Keratinocyte (primary cell): ENCODE results near the gene MTNR1B. TPM values are rescaled to one million over a fixed set of nuclear protein-coding genes. Genes with fewer than 3 reads are reported as not detected.

ENCODE experiments used
- DNase-seq: peaks from one replicate; pipeline ENCODE4 v3.0.0-alpha.2; 2011; ENCODE audit warnings: low read depth, missing footprints, low spot score
- FAIRE-seq: peaks from 2 replicates; lab custom pipeline; 2011; peaks lifted over from hg19 to GRCh38; lab: Jason Lieb, UNC
- H2AFZ ChIP-seq: 2 replicates; pipeline ENCODE4 v1.6.0; 2012; ENCODE audit warnings: low read length, control low read depth, inconsistent platforms; ENCODE audit not compliant: control insufficient read depth
- H3K27ac ChIP-seq: 2 replicates; pipeline ENCODE4 v1.5.1; 2011; ENCODE audit warnings: low read length; ENCODE audit not compliant: control insufficient read depth, insufficient read depth
- H3K27me3 ChIP-seq: 3 replicates; pipeline ENCODE4 v1.6.0; 2011; ENCODE audit warnings: low read length; ENCODE audit not compliant: control insufficient read depth, insufficient read depth; ENCODE audit errors: extremely low read depth
- H3K36me3 ChIP-seq, 2 experiments: 2 replicates in 1 of 2; 3 replicates in 1 of 2; pipeline ENCODE4 v1.5.1; 2011; ENCODE audit warnings: low read length in 2 of 2, mild to moderate bottlenecking in 1 of 2; ENCODE audit not compliant: control insufficient read depth in 2 of 2, insufficient read depth in 2 of 2; ENCODE audit errors: extremely low read depth in 1 of 2
- H3K4me1 ChIP-seq: 3 replicates; pipeline ENCODE4 v1.5.1; 2011; ENCODE audit warnings: low read length; ENCODE audit not compliant: control insufficient read depth, insufficient read depth; ENCODE audit errors: extremely low read depth
- H3K4me2 ChIP-seq: 3 replicates; pipeline ENCODE4 v1.6.0; 2011; ENCODE audit warnings: low read depth, low read length; ENCODE audit not compliant: control insufficient read depth, insufficient read depth; ENCODE audit errors: extremely low read depth
- H3K4me3 ChIP-seq, 3 experiments: fragments of 200-600 bp in 1 of 3; sonication (generic) in 1 of 3; 2 replicates in 2 of 3; 3 replicates in 1 of 3; pipeline ENCODE4 v1.5.1; 2011 to 2016; ENCODE audit warnings: low read length in 3 of 3, mild to moderate bottlenecking in 3 of 3, control low read depth in 2 of 3, inconsistent platforms in 1 of 3, low read depth in 1 of 3, mixed read lengths in 1 of 3, mixed run types in 1 of 3, moderate library complexity in 1 of 3; ENCODE audit not compliant: control insufficient read depth in 2 of 3, insufficient read depth in 2 of 3; ENCODE audit errors: extremely low read depth in 1 of 3
- H3K79me2 ChIP-seq: 2 replicates; pipeline ENCODE4 v1.6.0; 2012; ENCODE audit warnings: low read length; ENCODE audit not compliant: control insufficient read depth, insufficient read depth
- H3K9ac ChIP-seq: 3 replicates; pipeline ENCODE4 v1.6.0; 2011; ENCODE audit warnings: low read length; ENCODE audit not compliant: control insufficient read depth, insufficient read depth; ENCODE audit errors: extremely low read depth
- H3K9me1 ChIP-seq: 3 replicates; pipeline ENCODE4 v1.6.0; 2011; ENCODE audit warnings: low read length; ENCODE audit not compliant: control insufficient read depth, insufficient read depth; ENCODE audit errors: extremely low read depth
- H3K9me3 ChIP-seq: 2 replicates; pipeline ENCODE4 v1.5.1; 2012; ENCODE audit warnings: low read depth, low read length; ENCODE audit not compliant: control insufficient read depth
- H4K20me1 ChIP-seq: 3 replicates; pipeline ENCODE4 v1.6.0; 2011; ENCODE audit warnings: low read length; ENCODE audit not compliant: control insufficient read depth, insufficient read depth; ENCODE audit errors: extremely low read depth
- EZH2 ChIP-seq: IDR thresholded peaks from one replicate; pipeline ENCODE4 v1.6.1; 2012; ENCODE audit warnings: inconsistent platforms, mild to moderate bottlenecking, low read length, moderate library complexity
- dilution Hi-C: fragments of 300-500 bp; cut with MboI; formaldehyde crosslinking; loops from one replicate; pipeline ENCODE4 v1.7.0; 2020; ENCODE audit warnings: low sequenced_read_pairs; ENCODE audit not compliant: extremely low pct_ligation_motif_present
- polyA plus RNA-seq, 5 experiments: library from polyadenylated mRNA; depleted of rRNA in 3 of 5; stranded (reverse) in 3 of 5; stranded (forward) in 1 of 5; unstranded in 1 of 5; fragments of >200 nt; gene quantifications; 1 replicate in 1 of 5; 2 replicates in 3 of 5; 3 replicates in 1 of 5; pipeline versions ENCODE4 v1.2.1 to v1.2.3, GENCODE V29; 2011 to 2012; ENCODE audit warnings: missing spikeins in 2 of 5, low read depth in 1 of 5, low replicate concordance in 1 of 5
- TF ChIP-seq, protein P1 (sequence below), 3 experiments: IDR thresholded peaks in 1 of 3; conservative IDR thresholded peaks in 1 of 3; optimal IDR thresholded peaks in 1 of 3; 2 replicates in 2 of 3; 3 replicates in 1 of 3; pipeline versions ENCODE3 to v1.5.1; 2011; ENCODE audit warnings: low read length in 3 of 3, mild to moderate bottlenecking in 3 of 3, moderate library complexity in 2 of 3, control low read depth in 1 of 3, inconsistent platforms in 1 of 3; ENCODE audit not compliant: insufficient read depth in 2 of 3; ENCODE audit errors: extremely low read depth in 1 of 3

The MTNR1B gene
- polyA plus RNA-seq, 1 donor (not counting 4 experiments of a cell fraction or from before 2014, with no cell fraction given) = not detected

DNA sequence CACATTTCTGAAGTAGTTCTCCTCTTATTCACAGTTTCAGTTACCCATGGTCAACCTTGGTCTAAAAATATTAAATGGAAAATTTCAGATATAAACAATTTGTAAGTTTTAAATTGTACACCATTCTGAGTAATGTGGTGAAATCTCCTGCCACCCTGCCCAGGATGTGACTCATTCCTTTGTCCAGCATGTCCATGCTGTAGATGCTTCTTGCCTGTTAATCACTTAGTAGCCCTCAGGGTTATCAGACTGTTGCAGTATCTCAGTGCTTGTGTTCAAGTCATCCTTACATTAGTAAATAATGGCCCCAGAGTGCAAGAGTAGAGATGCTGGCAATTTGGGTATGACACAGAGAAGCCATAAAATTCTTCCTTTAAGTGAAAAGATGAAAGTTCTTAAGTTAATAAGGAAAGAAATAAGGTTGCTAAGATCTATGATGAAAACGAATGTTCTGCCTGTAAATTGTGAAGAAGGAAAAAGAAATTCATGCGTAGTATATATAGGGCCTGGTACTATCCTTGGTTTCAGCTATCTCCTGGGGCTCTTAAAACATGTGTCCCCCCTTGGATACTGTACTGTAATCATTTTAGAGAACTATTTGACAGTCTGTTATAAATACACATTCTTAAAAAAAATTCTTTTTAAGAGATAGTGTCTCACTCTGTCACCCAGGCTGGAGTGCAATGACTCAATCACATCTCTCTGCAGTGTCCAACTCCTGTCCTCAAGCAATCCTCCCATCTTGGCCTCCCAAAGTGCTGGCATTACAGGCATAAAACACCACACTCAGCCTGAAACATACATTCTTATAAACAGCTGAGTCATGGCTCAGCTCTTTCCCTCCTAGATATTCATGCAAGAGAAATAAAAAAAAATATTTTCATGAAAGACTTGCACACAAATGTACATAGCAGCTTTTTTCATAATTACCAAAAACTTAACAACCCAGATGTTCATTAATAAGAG is 31.3 kb downstream of the MTNR1B start:
- Histone ChIP-seq H3K9ac (no peak overlapping the region), H3K4me1 (peaks cover 25% of the 10 kb centered on the region), H3K79me2 (no peaks in the 10 kb centered on the region), H3K36me3 (no peaks in the 10 kb centered on the region), H3K27me3 (no peaks in the 10 kb centered on the region), H2AFZ (no peak overlapping the region), H3K4me2 (peak overlapping the region; percentile 9), H3K9me1 (no peaks in the 10 kb centered on the region), H3K4me3 (no peak overlapping the region), H3K9me3 (no peaks in the 10 kb centered on the region), H4K20me1 (no peaks in the 10 kb centered on the region), H3K27ac (peak overlapping the region; percentile 80)
- TF ChIP-seq EZH2 = no peak
- TF ChIP-seq, protein P1, sequence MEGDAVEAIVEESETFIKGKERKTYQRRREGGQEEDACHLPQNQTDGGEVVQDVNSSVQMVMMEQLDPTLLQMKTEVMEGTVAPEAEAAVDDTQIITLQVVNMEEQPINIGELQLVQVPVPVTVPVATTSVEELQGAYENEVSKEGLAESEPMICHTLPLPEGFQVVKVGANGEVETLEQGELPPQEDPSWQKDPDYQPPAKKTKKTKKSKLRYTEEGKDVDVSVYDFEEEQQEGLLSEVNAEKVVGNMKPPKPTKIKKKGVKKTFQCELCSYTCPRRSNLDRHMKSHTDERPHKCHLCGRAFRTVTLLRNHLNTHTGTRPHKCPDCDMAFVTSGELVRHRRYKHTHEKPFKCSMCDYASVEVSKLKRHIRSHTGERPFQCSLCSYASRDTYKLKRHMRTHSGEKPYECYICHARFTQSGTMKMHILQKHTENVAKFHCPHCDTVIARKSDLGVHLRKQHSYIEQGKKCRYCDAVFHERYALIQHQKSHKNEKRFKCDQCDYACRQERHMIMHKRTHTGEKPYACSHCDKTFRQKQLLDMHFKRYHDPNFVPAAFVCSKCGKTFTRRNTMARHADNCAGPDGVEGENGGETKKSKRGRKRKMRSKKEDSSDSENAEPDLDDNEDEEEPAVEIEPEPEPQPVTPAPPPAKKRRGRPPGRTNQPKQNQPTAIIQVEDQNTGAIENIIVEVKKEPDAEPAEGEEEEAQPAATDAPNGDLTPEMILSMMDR (optimal IDR thresholded peaks at IDR 0.05 in 1 of 3, IDR thresholded peaks at IDR 0.05 in 1 of 3, conservative IDR thresholded peaks at IDR 0.05 in 1 of 3; ENCODE audit: extremely low read depth in 1 of 3, insufficient read depth in 2 of 3, low read length in 3 of 3) = no peak
- dilution Hi-C loops = no loop called here
- DNase-seq = peak; percentile 86
- peak; percentile 92 for FAIRE-seq

DNA sequence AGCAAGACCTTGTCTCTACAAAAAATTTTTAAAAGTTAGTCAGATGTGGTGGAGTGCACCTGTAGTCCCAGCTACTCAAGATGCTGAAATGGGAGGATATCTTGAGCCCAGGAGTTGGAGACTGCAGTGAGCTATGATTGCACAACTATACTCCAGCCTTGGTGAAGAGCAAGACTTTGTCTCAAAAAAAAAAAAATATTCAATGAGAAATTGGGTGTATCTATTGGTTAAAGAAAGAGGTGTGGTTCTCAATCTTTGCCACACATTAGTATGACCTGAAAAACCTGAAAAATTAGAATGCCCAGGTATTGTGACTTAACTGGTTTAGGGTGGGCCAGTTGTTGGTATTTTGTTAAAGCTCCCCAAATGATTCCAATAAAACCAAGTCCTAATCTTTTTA is 32.4 kb downstream of the MTNR1B start:
- dilution Hi-C loops = no loop called here
- Histone ChIP-seq H3K9ac (no peak overlapping the region), H3K36me3 (no peaks in the 10 kb centered on the region), H3K9me3 (no peaks in the 10 kb centered on the region), H4K20me1 (no peaks in the 10 kb centered on the region), H3K79me2 (no peaks in the 10 kb centered on the region), H3K4me2 (no peak overlapping the region), H2AFZ (no peak overlapping the region), H3K27me3 (no peaks in the 10 kb centered on the region), H3K4me3 (no peak overlapping the region), H3K27ac (no peak overlapping the region), H3K9me1 (no peaks in the 10 kb centered on the region), H3K4me1 (peaks cover 25% of the 10 kb centered on the region)
- DNase-seq (no peak), FAIRE-seq (no peak)
- TF ChIP-seq, protein P1 (optimal IDR thresholded peaks at IDR 0.05 in 1 of 3, IDR thresholded peaks at IDR 0.05 in 1 of 3, conservative IDR thresholded peaks at IDR 0.05 in 1 of 3; ENCODE audit: extremely low read depth in 1 of 3, insufficient read depth in 2 of 3, low read length in 3 of 3) = no peak
- TF ChIP-seq EZH2 = no peak
